Natural killer cell treated with Interleukin-12 subunit alpha and Interleukin-12 subunit beta and Interleukin-15 and Interleukin-18, amount 100 ng/mL, for 72 hours (primary cell): Measurements from ENCODE around the gene KBTBD8. TPM values are rescaled to one million over a fixed set of nuclear protein-coding genes. Genes with fewer than 3 reads are reported as not detected.

ENCODE experiments used
- ATAC-seq, 2 donors: fragments of 150-1000 bp; cut with Tn5 transposase in 1 of 2; sonication (Bioruptor Pico), chemical (Tn5 transposase) in 1 of 2; 2 replicates each; pipeline ENCODE4 v1.10.0; 2021
- DNase-seq: peaks from one replicate; pipeline ENCODE4 v3.0.0; 2022; ENCODE audit warnings: low spot score
- H3K27ac Mint-ChIP-seq, 2 donors: 1 replicate in 1 of 2; 2 replicates in 1 of 2; pipeline ENCODE4 v1.8.0; 2022; ENCODE audit warnings: mixed read lengths in 2 of 2, mild to moderate bottlenecking in 1 of 2, moderate library complexity in 1 of 2
- H3K27me3 Mint-ChIP-seq, 2 donors: 1 replicate in 1 of 2; 2 replicates in 1 of 2; pipeline ENCODE4 v1.8.0; 2022; ENCODE audit warnings: mixed read lengths in 2 of 2
- H3K36me3 Mint-ChIP-seq: one replicate; pipeline ENCODE4 v1.8.0; 2022; ENCODE audit warnings: mixed read lengths
- H3K4me1 Mint-ChIP-seq, 2 donors: 1 replicate in 1 of 2; 2 replicates in 1 of 2; pipeline ENCODE4 v1.8.0; 2022; ENCODE audit warnings: low read depth in 2 of 2, mixed read lengths in 2 of 2, mild to moderate bottlenecking in 1 of 2
- H3K4me3 Mint-ChIP-seq: one replicate; pipeline ENCODE4 v1.8.0; 2022; ENCODE audit warnings: mixed read lengths
- H3K9me3 Mint-ChIP-seq: 2 replicates; pipeline ENCODE4 v1.8.0; 2022; ENCODE audit warnings: mixed read lengths
- total RNA-seq, 2 donors: library from RNA; stranded (reverse); gene quantifications; one replicate each; pipeline ENCODE4 v1.2.3, GENCODE V29; 2022

The KBTBD8 gene
- total RNA-seq, 2 donors from 2014 or later = 16.0 to 24.5 TPM

DNA sequence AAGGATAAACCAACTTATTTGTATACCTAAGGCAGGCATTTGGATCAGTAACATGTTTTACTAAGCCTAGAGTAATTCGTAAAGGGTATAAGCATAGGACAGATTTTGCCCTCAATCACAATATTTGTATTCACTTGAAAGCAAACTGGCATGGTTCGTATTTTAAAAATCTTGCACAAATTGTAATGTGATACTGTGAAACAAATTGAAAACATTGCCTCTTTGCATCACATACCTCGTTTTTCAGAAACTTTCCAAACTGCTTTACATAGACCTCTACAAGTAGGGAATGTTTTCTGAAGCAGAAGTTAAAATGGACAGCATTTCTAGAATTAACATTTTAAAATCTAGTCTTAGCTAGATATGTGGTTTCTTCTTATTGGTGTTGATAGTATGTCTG is 11.6 kb downstream of the KBTBD8 start:
- no peak overlapping the region for H3K4me3 Mint-ChIP-seq
- no peaks in the 10 kb centered on the region for H3K9me3 Mint-ChIP-seq
- DNase-seq (no peak), ATAC-seq (no peak)
- H3K27me3 Mint-ChIP-seq = no peaks in the 10 kb centered on the region
- peaks cover 29% of the 10 kb centered on the region for H3K36me3 Mint-ChIP-seq
- no peak overlapping the region for H3K27ac Mint-ChIP-seq
- H3K4me1 Mint-ChIP-seq = peaks cover 9 to 14% of the 10 kb centered on the region in 2 donors

DNA sequence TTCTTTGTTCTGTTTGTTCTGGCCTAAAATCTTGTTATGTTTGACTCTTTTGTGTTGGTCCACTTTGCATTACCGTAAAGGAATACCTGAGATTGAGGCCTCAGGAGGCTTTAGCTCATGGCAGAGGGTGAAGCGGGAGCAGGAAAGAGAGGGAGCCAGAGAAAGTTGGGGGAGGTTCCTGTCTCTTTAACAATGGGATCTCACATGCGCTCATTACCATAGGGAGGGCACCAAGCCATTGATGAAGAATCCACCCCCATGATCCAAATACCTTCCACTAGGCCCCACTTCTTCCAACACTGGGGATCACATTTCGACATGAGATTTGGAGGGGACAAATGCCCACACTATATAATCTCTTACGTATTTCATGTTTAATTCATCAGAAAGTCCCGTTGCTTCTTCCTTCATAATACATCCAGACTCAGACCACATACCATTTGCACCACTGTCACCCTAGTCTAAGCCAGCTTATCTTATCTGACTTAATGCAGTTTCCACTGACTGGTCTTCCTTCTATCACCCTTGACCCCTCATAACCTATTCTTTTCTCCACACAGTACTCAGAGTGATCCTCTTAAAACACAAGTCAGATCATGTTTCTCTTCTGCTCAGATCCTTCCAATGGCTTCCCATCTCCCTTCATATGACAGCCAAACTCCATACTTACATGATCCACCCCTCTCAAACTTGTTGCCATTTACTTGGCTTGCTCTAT is 13.5 kb downstream of the KBTBD8 start:
- H3K9me3 Mint-ChIP-seq = no peaks in the 10 kb centered on the region
- H3K27me3 Mint-ChIP-seq = peaks cover 0 to 3% of the 10 kb centered on the region in 2 donors
- ATAC-seq (no peak), DNase-seq (no peak)
- H3K27ac Mint-ChIP-seq = no peak overlapping the region
- H3K4me1 Mint-ChIP-seq = peaks cover 3 to 6% of the 10 kb centered on the region in 2 donors
- H3K36me3 Mint-ChIP-seq = peaks cover 29% of the 10 kb centered on the region
- no peak overlapping the region for H3K4me3 Mint-ChIP-seq

DNA sequence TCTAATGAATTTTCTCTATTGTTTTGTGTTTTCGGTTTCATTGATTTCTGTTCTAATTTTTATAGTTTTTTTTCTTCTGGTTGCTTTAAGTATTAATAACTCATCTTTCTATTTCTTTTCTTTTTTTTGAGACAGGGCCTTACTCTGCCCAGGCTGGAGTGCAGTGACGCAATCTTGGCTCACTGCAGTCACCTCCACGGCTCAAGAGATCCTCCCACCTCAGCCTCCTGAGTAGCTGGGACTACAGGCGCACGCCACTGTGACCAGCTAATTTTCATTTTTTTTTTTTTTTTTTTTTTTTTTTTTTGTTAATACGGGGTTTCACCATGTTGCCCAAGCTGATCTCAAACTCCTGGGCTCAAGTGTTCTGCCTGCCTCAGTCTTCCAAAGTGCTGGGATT is 14.5 kb downstream of the KBTBD8 start:
- Mint-ChIP-seq H3K4me1 (peaks cover 5 to 11% of the 10 kb centered on the region in 2 donors), H3K27ac (no peak overlapping the region), H3K9me3 (no peaks in the 10 kb centered on the region), H3K4me3 (no peak overlapping the region), H3K27me3 (peaks cover 0 to 4% of the 10 kb centered on the region in 2 donors), H3K36me3 (peaks cover 29% of the 10 kb centered on the region)
- DNase-seq = no peak
- no peak for ATAC-seq

DNA sequence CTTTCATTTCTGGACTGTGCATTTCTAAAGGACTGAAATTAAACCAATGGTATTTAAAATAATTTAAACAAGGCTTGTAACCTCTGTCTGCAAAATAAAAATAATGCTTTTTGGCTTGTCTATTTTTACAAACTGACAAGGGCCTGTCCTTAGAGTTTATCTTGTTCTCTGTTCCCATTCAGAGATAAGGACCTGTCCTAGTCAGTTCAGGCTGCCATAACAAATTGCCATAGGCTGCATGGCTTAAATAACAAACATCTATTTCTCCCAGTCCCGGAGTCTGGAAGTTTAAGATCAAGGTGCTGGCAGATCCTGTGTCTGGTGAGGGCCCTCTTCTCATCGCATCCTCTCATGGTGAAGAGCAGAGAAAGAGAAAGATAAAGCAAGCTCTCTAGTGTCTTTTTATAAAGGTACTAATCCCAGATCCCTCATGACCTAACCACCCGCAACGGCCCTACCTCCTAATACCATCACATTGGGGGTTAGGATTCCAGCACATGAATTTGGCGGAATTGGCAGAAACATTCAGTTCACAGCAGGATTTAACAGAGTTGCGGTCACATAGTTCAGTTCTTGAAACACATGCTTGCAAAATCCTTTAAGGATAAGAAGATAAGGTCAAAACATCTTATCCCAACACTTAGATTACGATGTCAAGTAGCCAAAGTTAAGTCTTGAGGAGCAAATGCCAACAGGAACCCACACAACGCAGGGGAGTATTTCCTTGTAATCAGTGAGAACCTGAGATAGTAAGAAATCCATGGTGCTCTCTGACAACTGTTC is 17.8 kb downstream of the KBTBD8 start:
- DNase-seq (no peak), ATAC-seq (no peak)
- H3K36me3 Mint-ChIP-seq = peaks cover 12% of the 10 kb centered on the region
- H3K27ac Mint-ChIP-seq = no peak overlapping the region
- H3K4me3 Mint-ChIP-seq = no peak overlapping the region
- H3K4me1 Mint-ChIP-seq = peaks cover 12 to 16% of the 10 kb centered on the region in 2 donors
- peaks cover 0 to 7% of the 10 kb centered on the region in 2 donors for H3K27me3 Mint-ChIP-seq
- H3K9me3 Mint-ChIP-seq = no peaks in the 10 kb centered on the region

DNA sequence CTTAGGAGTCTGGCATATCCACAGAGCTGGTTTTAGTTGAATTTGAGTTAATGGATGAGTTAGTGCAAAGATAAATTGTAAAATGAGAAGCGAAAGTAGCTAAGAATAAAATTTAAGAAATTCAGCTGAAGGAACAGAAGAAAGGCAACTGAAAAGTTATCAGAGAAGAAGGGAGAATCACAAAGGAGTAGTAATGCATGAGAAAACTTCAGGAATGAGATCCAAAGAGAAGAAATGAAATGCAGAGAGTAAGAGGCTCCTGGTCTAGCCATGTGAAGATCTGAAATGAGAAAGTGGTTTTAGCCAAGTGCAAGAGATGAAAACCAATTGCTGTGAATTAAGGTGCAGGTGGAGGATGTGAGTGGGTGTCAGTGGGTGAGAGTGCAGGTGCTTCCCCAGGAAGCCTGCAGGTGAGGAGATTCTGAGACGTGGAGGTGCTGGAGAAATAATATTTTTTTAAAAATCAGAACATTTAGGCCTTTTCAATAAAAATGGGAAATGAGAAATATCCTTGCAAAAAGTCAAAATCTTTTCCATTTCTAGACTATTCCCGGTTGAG is 18.5 kb downstream of the KBTBD8 start:
- peaks cover 8% of the 10 kb centered on the region for H3K36me3 Mint-ChIP-seq
- ATAC-seq (no peak), DNase-seq (no peak)
- no peak overlapping the region for H3K4me3 Mint-ChIP-seq
- H3K27ac Mint-ChIP-seq = peak overlapping the region in 1 of 2 donors; percentile 32
- H3K9me3 Mint-ChIP-seq = no peaks in the 10 kb centered on the region
- H3K4me1 Mint-ChIP-seq = peaks cover 12 to 16% of the 10 kb centered on the region in 2 donors
- H3K27me3 Mint-ChIP-seq = peaks cover 0 to 8% of the 10 kb centered on the region in 2 donors

DNA sequence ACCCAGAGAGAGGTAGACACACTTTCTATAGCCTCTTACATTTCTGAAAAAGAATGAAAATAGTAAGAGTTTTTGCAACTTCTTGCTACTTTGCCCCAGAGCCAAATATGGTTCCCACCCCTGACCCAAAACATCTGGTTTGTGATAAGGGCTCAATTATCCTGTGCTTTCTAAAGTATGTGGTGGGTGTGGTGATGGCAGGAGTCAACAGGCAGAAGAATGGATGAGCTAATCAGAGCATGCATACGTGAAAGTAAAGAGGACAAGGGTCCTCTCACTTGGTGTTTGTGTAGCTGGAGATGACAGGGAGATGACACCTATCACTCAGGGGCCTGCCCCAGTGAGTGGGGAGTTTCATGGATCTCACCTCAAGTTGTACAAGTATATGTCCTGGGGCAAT is 19.1 kb downstream of the KBTBD8 start:
- H3K27me3 Mint-ChIP-seq = peaks cover 0 to 8% of the 10 kb centered on the region in 2 donors
- peaks cover 12 to 16% of the 10 kb centered on the region in 2 donors for H3K4me1 Mint-ChIP-seq
- DNase-seq (no peak), ATAC-seq (no peak)
- H3K4me3 Mint-ChIP-seq = no peak overlapping the region
- no peak overlapping the region for H3K27ac Mint-ChIP-seq
- H3K9me3 Mint-ChIP-seq = no peaks in the 10 kb centered on the region
- H3K36me3 Mint-ChIP-seq = peaks cover 2% of the 10 kb centered on the region

DNA sequence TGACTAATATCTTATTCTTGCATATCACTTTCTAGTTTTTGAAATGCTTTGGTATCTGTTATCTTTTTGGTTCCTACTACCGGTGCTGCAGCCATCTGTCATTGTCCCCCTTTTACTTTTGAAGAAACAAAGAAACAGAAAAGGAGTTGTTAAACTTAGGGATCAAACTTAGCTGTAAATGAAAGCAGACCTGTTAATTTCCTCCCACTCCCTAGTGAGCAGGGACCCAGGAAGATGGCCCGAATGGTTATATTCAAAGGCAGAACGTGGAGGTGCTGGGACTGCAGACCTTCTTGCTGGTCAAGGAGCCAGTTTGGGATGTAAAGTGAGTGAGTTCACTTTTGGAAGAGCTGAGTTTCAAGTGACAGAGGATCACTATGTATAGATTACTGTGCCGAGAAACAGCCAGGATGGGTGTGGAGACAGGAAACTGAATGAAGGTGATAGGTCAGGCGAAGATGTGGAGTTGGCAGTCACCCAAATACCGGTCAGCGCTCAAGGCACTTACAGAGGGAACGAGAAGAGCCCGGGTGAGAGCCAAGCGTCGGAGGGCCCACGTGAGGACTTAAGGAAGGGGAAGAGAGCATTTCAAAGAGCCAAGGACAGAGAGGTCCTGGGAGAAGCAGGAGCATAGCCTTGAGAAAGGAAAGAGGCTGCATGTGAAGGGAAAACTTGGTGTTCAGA is 20.1 kb downstream of the KBTBD8 start:
- no peak for DNase-seq
- peaks cover 12 to 18% of the 10 kb centered on the region in 2 donors for H3K4me1 Mint-ChIP-seq
- H3K36me3 Mint-ChIP-seq = no peaks in the 10 kb centered on the region
- no peak overlapping the region for H3K27ac Mint-ChIP-seq
- peaks cover 0 to 8% of the 10 kb centered on the region in 2 donors for H3K27me3 Mint-ChIP-seq
- peak in 1 of 2 donors; percentile 6 for ATAC-seq
- no peak overlapping the region for H3K4me3 Mint-ChIP-seq
- H3K9me3 Mint-ChIP-seq = no peaks in the 10 kb centered on the region

DNA sequence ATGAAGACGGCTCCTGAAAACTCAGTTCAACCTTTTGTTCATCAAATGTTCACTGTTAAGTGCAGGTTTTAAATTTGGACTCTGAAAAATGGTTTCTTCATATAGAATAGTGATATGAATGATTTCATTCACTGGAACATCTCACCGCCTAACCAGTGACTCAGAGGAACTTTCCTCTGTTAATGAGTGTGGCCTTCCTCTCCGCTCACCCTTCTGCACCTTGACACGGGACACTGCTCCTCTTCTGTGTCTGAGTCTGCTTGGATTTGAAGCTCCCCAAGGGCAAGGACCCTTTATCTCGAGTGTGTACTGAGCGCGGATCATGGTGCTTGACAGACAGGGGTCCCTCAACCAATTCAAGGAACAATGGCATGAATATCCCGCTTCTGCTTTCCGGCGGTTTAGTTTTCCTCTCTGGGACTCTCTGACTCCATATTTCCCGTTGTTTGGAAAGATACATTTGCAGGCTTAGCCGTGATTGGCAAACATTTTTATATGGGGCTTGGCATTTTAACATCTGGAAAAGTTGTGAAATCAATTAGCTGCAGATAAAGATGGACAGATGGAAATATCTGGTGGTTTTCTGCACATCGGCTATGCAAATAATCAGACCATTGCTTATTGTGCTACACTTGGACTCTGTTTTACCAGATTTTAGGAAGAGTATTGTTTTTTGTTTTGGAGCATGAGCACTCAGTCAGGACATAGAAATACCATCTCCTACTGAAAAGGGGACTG is 20.9 kb downstream of the KBTBD8 start:
- no peak for ATAC-seq
- no peak overlapping the region for H3K27ac Mint-ChIP-seq

DNA sequence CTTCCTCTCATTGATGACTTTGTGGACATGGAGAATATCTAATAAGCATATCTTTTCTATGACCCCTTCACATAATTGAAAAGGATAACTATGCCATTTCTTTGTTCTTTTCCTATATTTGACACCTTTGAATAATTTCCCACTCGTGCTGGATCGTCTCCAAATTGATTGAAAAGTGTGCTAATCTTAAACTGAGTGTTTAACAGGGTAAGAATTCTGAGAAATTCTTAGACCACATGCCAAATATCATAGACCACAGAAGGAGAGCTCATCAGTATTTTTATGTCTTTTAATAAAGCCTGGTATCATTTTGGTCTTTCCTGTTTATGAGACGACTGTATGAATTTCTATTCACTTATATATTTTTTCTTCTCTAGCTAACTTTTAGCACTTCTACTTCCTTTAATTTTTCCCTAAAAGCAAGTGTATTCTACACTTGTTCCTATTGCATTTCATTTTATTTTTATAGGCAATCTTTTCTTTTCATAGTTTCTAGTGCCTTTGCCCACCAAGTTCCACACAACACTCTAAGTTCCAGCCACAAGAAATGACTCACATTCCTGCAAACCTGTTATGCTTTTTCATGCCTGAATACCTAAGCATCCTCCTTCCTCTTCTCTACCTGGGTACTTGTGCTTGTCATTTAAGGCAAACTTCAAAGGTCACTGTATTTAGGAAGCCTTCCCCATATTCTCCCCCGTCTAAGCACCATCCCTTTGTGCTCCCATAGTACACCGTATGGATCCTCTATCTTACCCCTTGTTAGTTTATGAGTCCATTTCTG is 30.1 kb downstream of the KBTBD8 start:
- H3K27me3 Mint-ChIP-seq = peaks cover 3 to 5% of the 10 kb centered on the region in 2 donors
- peaks cover 0 to 4% of the 10 kb centered on the region in 2 donors for H3K4me1 Mint-ChIP-seq
- no peak overlapping the region for H3K27ac Mint-ChIP-seq
- no peak for DNase-seq
- no peaks in the 10 kb centered on the region for H3K36me3 Mint-ChIP-seq
- no peak overlapping the region for H3K4me3 Mint-ChIP-seq
- ATAC-seq = no peak
- H3K9me3 Mint-ChIP-seq = no peaks in the 10 kb centered on the region

More for the DNA sequence above, 20.9 kb downstream of the KBTBD8 start:
- H3K27me3 Mint-ChIP-seq = peaks cover 0 to 8% of the 10 kb centered on the region in 2 donors
- H3K4me3 Mint-ChIP-seq = no peak overlapping the region
- H3K9me3 Mint-ChIP-seq = no peaks in the 10 kb centered on the region
- DNase-seq = no peak
- no peaks in the 10 kb centered on the region for H3K36me3 Mint-ChIP-seq
- H3K4me1 Mint-ChIP-seq = peaks cover 12 to 18% of the 10 kb centered on the region in 2 donors

DNA sequence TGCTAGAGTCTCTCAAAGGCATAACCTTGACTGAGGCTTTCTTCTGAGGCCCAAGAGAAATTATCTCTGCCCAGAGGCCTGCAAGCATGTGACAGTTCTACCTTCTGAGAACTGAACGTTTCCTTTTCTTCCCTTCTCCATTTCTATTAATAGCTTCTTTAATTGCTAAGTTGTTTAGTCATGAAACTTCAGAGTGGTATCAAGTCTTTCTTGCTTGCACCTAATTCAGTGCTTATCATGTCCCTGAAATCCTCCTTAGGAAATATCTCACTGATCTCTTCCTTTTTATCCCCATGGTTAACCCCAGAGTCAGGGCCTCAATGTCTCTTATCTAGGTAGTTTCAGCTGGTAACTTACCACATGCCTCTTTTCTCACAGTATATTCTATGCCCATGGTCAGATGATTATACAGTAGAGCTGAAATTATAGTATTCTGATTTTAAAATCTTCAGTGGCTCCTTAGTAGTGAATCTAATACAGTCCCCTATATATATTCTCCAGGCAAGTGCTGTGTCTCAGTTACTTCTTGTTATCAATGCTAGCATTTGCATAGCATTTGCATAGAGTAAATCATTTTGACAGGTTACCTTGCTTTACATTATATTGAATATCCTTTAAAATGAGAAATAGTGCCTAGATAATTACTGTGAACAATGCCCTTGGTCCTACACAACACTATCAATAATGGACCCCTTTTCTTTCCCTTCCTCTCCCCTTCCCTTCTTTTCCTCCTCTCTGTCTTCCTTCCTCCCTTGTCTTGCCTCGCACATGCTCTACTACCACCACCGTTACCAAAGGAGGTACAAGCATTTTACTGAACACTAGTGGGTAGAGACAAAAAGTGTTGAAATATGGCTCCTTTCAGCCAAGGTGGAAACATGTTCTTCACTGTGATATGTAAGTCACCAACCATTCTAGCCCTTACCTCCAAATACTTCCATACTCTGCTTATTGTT is 33.0 kb downstream of the KBTBD8 start:
- H3K4me3 Mint-ChIP-seq = no peak overlapping the region
- no peaks in the 10 kb centered on the region for H3K9me3 Mint-ChIP-seq
- no peak for DNase-seq
- peaks cover 7 to 19% of the 10 kb centered on the region in 2 donors for H3K27me3 Mint-ChIP-seq
- H3K4me1 Mint-ChIP-seq = peaks cover 0 to 4% of the 10 kb centered on the region in 2 donors
- H3K27ac Mint-ChIP-seq = no peak overlapping the region
- H3K36me3 Mint-ChIP-seq = no peaks in the 10 kb centered on the region
- ATAC-seq = no peak

DNA sequence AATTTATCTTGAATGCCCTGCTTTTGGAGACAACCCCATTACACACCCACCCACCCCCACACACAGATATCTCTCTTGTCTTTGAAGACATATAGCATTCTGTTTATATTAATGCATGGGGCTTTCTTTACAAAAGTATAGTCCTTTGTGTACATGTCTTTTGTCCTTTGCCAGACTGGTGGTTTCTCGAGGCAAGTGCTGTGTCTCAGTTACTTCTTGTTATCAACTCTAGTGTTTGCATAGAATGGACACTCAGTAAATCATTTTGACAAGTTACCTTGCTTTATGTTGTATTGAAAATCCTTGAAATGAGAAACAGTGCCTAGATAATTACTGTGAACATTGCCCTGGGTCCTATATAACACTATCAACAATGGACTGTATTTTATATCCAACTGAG is 33.9 kb downstream of the KBTBD8 start:
- Mint-ChIP-seq H3K4me3 (no peak overlapping the region), H3K27me3 (peaks cover 7 to 19% of the 10 kb centered on the region in 2 donors), H3K27ac (no peak overlapping the region), H3K4me1 (peaks cover 0 to 4% of the 10 kb centered on the region in 2 donors), H3K36me3 (no peaks in the 10 kb centered on the region), H3K9me3 (no peaks in the 10 kb centered on the region)
- ATAC-seq = no peak
- no peak for DNase-seq

DNA sequence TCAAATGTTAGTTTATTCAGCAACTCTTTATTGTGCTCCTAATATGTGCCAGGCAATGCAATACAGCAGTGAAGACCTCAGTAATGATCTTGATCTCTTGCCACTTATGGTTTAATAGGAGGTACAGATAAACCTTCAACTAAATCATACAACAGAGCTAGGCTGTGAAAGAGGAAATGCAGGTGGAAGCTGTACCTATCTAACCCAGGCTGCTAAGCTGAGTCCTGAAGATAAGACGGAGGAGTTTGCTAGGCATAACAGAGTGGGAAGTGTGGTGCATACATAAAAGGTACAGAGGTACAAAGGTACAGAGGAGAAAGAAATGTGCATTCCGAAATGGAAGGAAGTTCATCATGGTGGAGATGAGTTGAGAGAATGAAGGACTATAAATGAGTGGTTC is 35.0 kb downstream of the KBTBD8 start:
- H3K36me3 Mint-ChIP-seq = no peaks in the 10 kb centered on the region
- DNase-seq = no peak
- peaks cover 7 to 19% of the 10 kb centered on the region in 2 donors for H3K27me3 Mint-ChIP-seq
- peaks cover 0 to under 1% of the 10 kb centered on the region in 2 donors for H3K4me1 Mint-ChIP-seq
- no peaks in the 10 kb centered on the region for H3K9me3 Mint-ChIP-seq
- no peak overlapping the region for H3K4me3 Mint-ChIP-seq
- no peak overlapping the region for H3K27ac Mint-ChIP-seq
- ATAC-seq = no peak
